D721Med (cell line): ENCODE measurements around the gene RFNG.

Source experiments
- DNase-seq: peaks from one replicate; pipeline ENCODE4 v3.0.0; 2011; ENCODE audit warnings: low spot score; ENCODE audit not compliant: insufficient read length
- FAIRE-seq: peaks from 2 replicates; lab custom pipeline; 2011; peaks lifted over from hg19 to GRCh38; lab: Jason Lieb, UNC
- CTCF ChIP-seq: IDR thresholded peaks from 2 replicates; pipeline ENCODE4 v1.5.1; 2012; ENCODE audit warnings: mild to moderate bottlenecking, control low read depth; ENCODE audit not compliant: insufficient read depth; ENCODE audit errors: missing control alignments

The RFNG gene

GRCh38 chr17:82087961-82088837 is 36.6 kb upstream of the RFNG start:
- no peak for DNase-seq
- FAIRE-seq, result no peak
- no peak for TF ChIP-seq CTCF

GRCh38 chr17:82086941-82087906 is 35.6 kb upstream of the RFNG start:
- DNase-seq, result no peak
- TF ChIP-seq CTCF, result no peak
- FAIRE-seq, result no peak

GRCh38 chr17:82085931-82086764 is 34.5 kb upstream of the RFNG start:
- no peak for TF ChIP-seq CTCF
- FAIRE-seq (no peak), DNase-seq (no peak)

- DNase-seq (no peak), FAIRE-seq (no peak)
- no peak for TF ChIP-seq CTCF
These were observed 33.6 kb upstream of the RFNG start for GRCh38 chr17:82085031-82085861.

GRCh38 chr17:82084373-82085030 is 32.9 kb upstream of the RFNG start:
- TF ChIP-seq CTCF, result no peak
- FAIRE-seq (no peak), DNase-seq (no peak)
